ENCODE measurements around the gene WDR70. TPM values are rescaled to one million over a fixed set of nuclear protein-coding genes. Genes with fewer than 3 reads are reported as not detected.
"Not testable (repeated sequence)": the region's sequence is repeated elsewhere in the genome, so short reads cannot be mapped to it uniquely, and the experiment has no call there.

The WDR70 gene
- total and polyA plus RNA-seq, 4 donors = 4.0 to 17.7 (median 14.5) TPM

DNA sequence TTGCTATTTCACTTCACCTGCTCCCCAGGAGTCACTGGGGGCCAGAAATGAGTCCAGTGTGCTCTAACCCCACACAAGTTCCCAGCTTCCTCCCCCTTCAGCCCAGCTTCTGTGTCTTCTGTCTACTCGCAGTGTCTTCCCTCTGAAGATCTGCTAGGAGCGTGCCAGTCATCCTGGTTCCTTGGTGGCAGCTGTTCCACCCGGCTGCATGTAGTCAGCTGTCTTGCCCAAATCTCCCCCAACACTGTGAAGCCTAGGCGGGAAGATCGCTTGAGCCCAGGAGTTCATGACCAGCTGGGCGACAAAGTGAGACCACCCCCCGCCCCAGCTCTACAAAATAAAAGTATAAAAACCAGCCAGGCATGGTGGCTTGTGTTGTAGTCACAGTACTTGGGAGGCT lies 306.7 kb downstream of the WDR70 start:
- no peaks in the 10 kb centered on the region for H3K4me1 ChIP-seq (ENCODE audit: control insufficient read depth in 4 of 4, insufficient read depth in 4 of 4, low read length in 3 of 4)
- TF ChIP-seq GABPA (IDR thresholded peaks at IDR 0.05 in 1 of 2, conservative IDR thresholded peaks at IDR 0.05 in 1 of 2) = no peak
- TF ChIP-seq HNF4A (conservative IDR thresholded peaks at IDR 0.05) = no peak
- TF ChIP-seq TAF1 (conservative IDR thresholded peaks at IDR 0.05) = no peak
- TF ChIP-seq EGR1 (IDR thresholded peaks at IDR 0.05; ENCODE audit: low read depth in 2 of 2) = no peak
- no peaks in the 10 kb centered on the region for H3K27me3 ChIP-seq (ENCODE audit: control insufficient read depth in 4 of 4, insufficient read depth in 4 of 4, low read length in 3 of 4)
- no peak overlapping the region for H3K4me3 ChIP-seq (ENCODE audit: low read depth in 1 of 3, low read length in 3 of 3)
- H3K9ac ChIP-seq (ENCODE audit: low read depth in 1 of 2, low read length in 2 of 2) = no peak overlapping the region
- peaks cover 0 to 4% (median 0%) of the 10 kb centered on the region in 4 donors for H3K9me3 ChIP-seq (ENCODE audit: control insufficient read depth in 4 of 4, low read length in 3 of 4)
- no peak overlapping the region for H3K27ac ChIP-seq (ENCODE audit: low read depth in 1 of 2, low read length in 2 of 2)
- no peak for DNase-seq (ENCODE audit: low spot score)
- whole genome bisulfite sequencing = 97% methylated on average over 7 of the region's 7 CpGs
- H3K36me3 ChIP-seq (ENCODE audit: control insufficient read depth in 4 of 4, insufficient read depth in 3 of 4, low read depth in 1 of 4, low read length in 3 of 4) = no peaks in the 10 kb centered on the region

DNA sequence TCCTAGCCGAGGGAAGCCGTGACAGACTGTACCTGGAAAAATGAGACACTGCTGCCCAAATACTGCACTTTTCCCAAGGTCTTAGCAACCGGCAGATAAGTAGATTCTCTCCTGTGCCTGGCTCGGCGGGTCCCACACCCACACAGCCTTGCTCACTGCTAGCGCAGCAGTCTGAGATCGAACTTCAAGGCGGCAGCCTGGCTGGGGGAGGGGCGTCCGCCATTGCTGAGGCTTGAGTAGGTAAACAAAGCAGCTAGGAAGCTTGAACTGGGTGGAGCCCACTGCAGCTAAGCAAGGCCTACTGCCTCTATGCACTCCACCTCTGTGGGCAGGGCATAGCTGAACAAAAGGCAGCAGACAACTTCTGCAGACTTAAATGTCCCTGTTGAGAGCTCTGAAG lies 309.8 kb downstream of the WDR70 start:
- WGBS = 99% methylated on average over 10 of the region's 10 CpGs
- H3K9me3 ChIP-seq (ENCODE audit: control insufficient read depth in 4 of 4, low read length in 3 of 4); H3K4me1 ChIP-seq (ENCODE audit: control insufficient read depth in 4 of 4, insufficient read depth in 4 of 4, low read length in 3 of 4); H3K27me3 ChIP-seq (ENCODE audit: control insufficient read depth in 4 of 4, insufficient read depth in 4 of 4, low read length in 3 of 4); H3K9ac ChIP-seq (ENCODE audit: low read depth in 1 of 2, low read length in 2 of 2); H3K27ac ChIP-seq (ENCODE audit: low read depth in 1 of 2, low read length in 2 of 2); DNase-seq (ENCODE audit: low spot score); H3K36me3 ChIP-seq (ENCODE audit: control insufficient read depth in 4 of 4, insufficient read depth in 3 of 4, low read depth in 1 of 4, low read length in 3 of 4); H3K4me3 ChIP-seq (ENCODE audit: low read depth in 1 of 3, low read length in 3 of 3): not testable (repeated sequence)

DNA sequence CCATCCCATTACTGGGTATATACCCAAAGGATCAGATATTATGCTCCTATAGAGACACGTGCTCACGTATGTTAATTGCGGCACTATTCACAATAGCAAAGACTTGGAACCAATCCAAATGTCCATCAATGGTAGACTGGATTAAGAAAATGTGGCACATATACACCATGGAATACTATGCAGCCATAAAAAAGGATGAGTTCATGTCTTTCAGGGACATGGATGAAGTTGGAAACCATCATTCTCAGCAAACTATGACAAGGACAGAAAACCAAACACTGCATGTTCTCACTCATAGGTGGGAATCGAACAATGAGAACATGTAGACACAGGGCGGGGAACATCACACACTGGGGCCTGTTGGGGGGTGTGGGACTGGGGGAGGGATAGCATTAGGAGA lies 315.2 kb downstream of the WDR70 start:
- not testable (repeated sequence) for H3K9ac ChIP-seq (ENCODE audit: low read depth in 1 of 2, low read length in 2 of 2); H3K4me3 ChIP-seq (ENCODE audit: low read depth in 1 of 3, low read length in 3 of 3); H3K9me3 ChIP-seq (ENCODE audit: control insufficient read depth in 4 of 4, low read length in 3 of 4); H3K4me1 ChIP-seq (ENCODE audit: control insufficient read depth in 4 of 4, insufficient read depth in 4 of 4, low read length in 3 of 4); DNase-seq (ENCODE audit: low spot score); H3K27ac ChIP-seq (ENCODE audit: low read depth in 1 of 2, low read length in 2 of 2); H3K27me3 ChIP-seq (ENCODE audit: control insufficient read depth in 4 of 4, insufficient read depth in 4 of 4, low read length in 3 of 4); H3K36me3 ChIP-seq (ENCODE audit: control insufficient read depth in 4 of 4, insufficient read depth in 3 of 4, low read depth in 1 of 4, low read length in 3 of 4)
- WGBS = 98% methylated on average over 5 of the region's 5 CpGs

DNA sequence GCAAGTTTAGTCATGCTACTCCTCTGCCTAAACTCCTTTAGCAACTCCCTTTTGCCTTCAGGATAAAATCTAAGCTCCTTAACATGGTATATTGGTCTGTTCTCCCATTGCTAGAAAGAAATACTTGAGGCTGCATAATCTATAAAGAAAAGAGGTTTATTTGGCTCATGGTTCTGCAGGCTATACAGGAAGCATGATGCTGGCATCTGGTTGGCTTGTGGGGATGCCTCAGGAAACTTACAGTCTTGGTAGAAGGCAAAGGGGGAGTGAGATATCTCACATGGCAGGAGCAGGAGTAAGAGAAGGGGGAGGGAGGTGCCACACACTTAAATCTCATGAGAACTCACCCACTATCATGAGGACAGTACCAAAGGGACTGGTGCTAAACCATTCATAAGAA lies 315.7 kb downstream of the WDR70 start:
- Histone ChIP-seq H3K4me1 (ENCODE audit: control insufficient read depth in 4 of 4, insufficient read depth in 4 of 4, low read length in 3 of 4) (peaks cover 0 to 3% (median 1%) of the 10 kb centered on the region in 4 donors), H3K27ac (ENCODE audit: low read depth in 1 of 2, low read length in 2 of 2) (no peak overlapping the region), H3K36me3 (ENCODE audit: control insufficient read depth in 4 of 4, insufficient read depth in 3 of 4, low read depth in 1 of 4, low read length in 3 of 4) (no peaks in the 10 kb centered on the region), H3K9me3 (ENCODE audit: control insufficient read depth in 4 of 4, low read length in 3 of 4) (no peaks in the 10 kb centered on the region), H3K4me3 (ENCODE audit: low read depth in 1 of 3, low read length in 3 of 3) (no peak overlapping the region), H3K27me3 (ENCODE audit: control insufficient read depth in 4 of 4, insufficient read depth in 4 of 4, low read length in 3 of 4) (no peaks in the 10 kb centered on the region), H3K9ac (ENCODE audit: low read depth in 1 of 2, low read length in 2 of 2) (no peak overlapping the region)
- DNase-seq (ENCODE audit: low spot score) = no peak
- TF ChIP-seq EGR1 (IDR thresholded peaks at IDR 0.05; ENCODE audit: low read depth in 2 of 2) = no peak
- TF ChIP-seq JUND (IDR thresholded peaks at IDR 0.05) = no peak
- TF ChIP-seq HNF4A (conservative IDR thresholded peaks at IDR 0.05) = no peak
- no peak for TF ChIP-seq SP1 (IDR thresholded peaks at IDR 0.05)
- no peak for TF ChIP-seq FOXA2 (IDR thresholded peaks at IDR 0.05)
- TF ChIP-seq, protein P1, sequence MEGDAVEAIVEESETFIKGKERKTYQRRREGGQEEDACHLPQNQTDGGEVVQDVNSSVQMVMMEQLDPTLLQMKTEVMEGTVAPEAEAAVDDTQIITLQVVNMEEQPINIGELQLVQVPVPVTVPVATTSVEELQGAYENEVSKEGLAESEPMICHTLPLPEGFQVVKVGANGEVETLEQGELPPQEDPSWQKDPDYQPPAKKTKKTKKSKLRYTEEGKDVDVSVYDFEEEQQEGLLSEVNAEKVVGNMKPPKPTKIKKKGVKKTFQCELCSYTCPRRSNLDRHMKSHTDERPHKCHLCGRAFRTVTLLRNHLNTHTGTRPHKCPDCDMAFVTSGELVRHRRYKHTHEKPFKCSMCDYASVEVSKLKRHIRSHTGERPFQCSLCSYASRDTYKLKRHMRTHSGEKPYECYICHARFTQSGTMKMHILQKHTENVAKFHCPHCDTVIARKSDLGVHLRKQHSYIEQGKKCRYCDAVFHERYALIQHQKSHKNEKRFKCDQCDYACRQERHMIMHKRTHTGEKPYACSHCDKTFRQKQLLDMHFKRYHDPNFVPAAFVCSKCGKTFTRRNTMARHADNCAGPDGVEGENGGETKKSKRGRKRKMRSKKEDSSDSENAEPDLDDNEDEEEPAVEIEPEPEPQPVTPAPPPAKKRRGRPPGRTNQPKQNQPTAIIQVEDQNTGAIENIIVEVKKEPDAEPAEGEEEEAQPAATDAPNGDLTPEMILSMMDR (IDR thresholded peaks at IDR 0.05; ENCODE audit: low read depth, low read length, missing input control) = no peak
- TF ChIP-seq, protein P2, sequence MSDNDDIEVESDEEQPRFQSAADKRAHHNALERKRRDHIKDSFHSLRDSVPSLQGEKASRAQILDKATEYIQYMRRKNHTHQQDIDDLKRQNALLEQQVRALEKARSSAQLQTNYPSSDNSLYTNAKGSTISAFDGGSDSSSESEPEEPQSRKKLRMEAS (IDR thresholded peaks at IDR 0.05) = no peak
- TF ChIP-seq NR2F2 (IDR thresholded peaks at IDR 0.05) = no peak
- no peak for TF ChIP-seq RAD21 (IDR thresholded peaks at IDR 0.05)
- TF ChIP-seq, protein P3, sequence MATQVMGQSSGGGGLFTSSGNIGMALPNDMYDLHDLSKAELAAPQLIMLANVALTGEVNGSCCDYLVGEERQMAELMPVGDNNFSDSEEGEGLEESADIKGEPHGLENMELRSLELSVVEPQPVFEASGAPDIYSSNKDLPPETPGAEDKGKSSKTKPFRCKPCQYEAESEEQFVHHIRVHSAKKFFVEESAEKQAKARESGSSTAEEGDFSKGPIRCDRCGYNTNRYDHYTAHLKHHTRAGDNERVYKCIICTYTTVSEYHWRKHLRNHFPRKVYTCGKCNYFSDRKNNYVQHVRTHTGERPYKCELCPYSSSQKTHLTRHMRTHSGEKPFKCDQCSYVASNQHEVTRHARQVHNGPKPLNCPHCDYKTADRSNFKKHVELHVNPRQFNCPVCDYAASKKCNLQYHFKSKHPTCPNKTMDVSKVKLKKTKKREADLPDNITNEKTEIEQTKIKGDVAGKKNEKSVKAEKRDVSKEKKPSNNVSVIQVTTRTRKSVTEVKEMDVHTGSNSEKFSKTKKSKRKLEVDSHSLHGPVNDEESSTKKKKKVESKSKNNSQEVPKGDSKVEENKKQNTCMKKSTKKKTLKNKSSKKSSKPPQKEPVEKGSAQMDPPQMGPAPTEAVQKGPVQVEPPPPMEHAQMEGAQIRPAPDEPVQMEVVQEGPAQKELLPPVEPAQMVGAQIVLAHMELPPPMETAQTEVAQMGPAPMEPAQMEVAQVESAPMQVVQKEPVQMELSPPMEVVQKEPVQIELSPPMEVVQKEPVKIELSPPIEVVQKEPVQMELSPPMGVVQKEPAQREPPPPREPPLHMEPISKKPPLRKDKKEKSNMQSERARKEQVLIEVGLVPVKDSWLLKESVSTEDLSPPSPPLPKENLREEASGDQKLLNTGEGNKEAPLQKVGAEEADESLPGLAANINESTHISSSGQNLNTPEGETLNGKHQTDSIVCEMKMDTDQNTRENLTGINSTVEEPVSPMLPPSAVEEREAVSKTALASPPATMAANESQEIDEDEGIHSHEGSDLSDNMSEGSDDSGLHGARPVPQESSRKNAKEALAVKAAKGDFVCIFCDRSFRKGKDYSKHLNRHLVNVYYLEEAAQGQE (IDR thresholded peaks at IDR 0.05) = no peak
- TF ChIP-seq, protein P4, sequence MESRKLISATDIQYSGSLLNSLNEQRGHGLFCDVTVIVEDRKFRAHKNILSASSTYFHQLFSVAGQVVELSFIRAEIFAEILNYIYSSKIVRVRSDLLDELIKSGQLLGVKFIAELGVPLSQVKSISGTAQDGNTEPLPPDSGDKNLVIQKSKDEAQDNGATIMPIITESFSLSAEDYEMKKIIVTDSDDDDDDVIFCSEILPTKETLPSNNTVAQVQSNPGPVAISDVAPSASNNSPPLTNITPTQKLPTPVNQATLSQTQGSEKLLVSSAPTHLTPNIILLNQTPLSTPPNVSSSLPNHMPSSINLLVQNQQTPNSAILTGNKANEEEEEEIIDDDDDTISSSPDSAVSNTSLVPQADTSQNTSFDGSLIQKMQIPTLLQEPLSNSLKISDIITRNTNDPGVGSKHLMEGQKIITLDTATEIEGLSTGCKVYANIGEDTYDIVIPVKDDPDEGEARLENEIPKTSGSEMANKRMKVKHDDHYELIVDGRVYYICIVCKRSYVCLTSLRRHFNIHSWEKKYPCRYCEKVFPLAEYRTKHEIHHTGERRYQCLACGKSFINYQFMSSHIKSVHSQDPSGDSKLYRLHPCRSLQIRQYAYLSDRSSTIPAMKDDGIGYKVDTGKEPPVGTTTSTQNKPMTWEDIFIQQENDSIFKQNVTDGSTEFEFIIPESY (IDR thresholded peaks at IDR 0.05) = no peak

Measured in liver (tissue), 9 donors.